Jurkat, Clone E6-1 (cell line): Measurements from ENCODE around the gene SIN3A.
"Not testable (repeated sequence)": the region's sequence is repeated elsewhere in the genome, so short reads cannot be mapped to it uniquely, and the experiment has no call there.

ENCODE experiments used
- DNase-seq: peaks from one replicate; pipeline ENCODE4 v3.0.0-alpha.2; 2011; ENCODE audit warnings: low read depth, low spot score
- H3K4me3 ChIP-seq: 2 replicates; pipeline ENCODE4 v1.5.1; 2011; ENCODE audit warnings: mild to moderate bottlenecking, low read length, control low read depth, moderate library complexity

Gene SIN3A

GRCh38 chr15:75361361-75361988 lies 90.0 kb downstream of the SIN3A start:
- no peak overlapping the region for H3K4me3 ChIP-seq
- no peak for DNase-seq

- no peak overlapping the region for H3K4me3 ChIP-seq
- DNase-seq, result no peak
These were observed 90.6 kb downstream of the SIN3A start for GRCh38 chr15:75360856-75361255.

- DNase-seq, result no peak
- no peak overlapping the region for H3K4me3 ChIP-seq
These were observed 91.1 kb downstream of the SIN3A start for GRCh38 chr15:75360391-75360790.

- no peak for DNase-seq
- no peak overlapping the region for H3K4me3 ChIP-seq
These were observed 91.8 kb downstream of the SIN3A start for GRCh38 chr15:75359537-75360250.

- no peak for DNase-seq
- no peak overlapping the region for H3K4me3 ChIP-seq
These were observed 92.5 kb downstream of the SIN3A start for GRCh38 chr15:75358771-75359536.

- H3K4me3 ChIP-seq, result no peak overlapping the region
These were observed 93.4 kb downstream of the SIN3A start for GRCh38 chr15:75357976-75358673.

GRCh38 chr15:75356517-75356916 lies 95.0 kb downstream of the SIN3A start:
- DNase-seq, result no peak
- H3K4me3 ChIP-seq, result no peak overlapping the region

More at GRCh38 chr15:75357976-75358673, 93.4 kb downstream of the SIN3A start:
- no peak for DNase-seq

GRCh38 chr15:75356006-75356405 lies 95.5 kb downstream of the SIN3A start:
- no peak for DNase-seq
- no peak overlapping the region for H3K4me3 ChIP-seq

GRCh38 chr15:75355369-75355768 lies 96.1 kb downstream of the SIN3A start:
- H3K4me3 ChIP-seq, result no peak overlapping the region
- DNase-seq, result no peak

- no peak overlapping the region for H3K4me3 ChIP-seq
- DNase-seq, result no peak
These were observed 97.0 kb downstream of the SIN3A start for GRCh38 chr15:75354454-75354853.

- no peak for DNase-seq
- H3K4me3 ChIP-seq, result no peak overlapping the region
These were observed 97.9 kb downstream of the SIN3A start for GRCh38 chr15:75353604-75354003.

- H3K4me3 ChIP-seq, result no peak overlapping the region
- no peak for DNase-seq
These were observed 99.1 kb downstream of the SIN3A start for GRCh38 chr15:75352186-75353080.

GRCh38 chr15:75350601-75351361 lies 100.7 kb downstream of the SIN3A start:
- DNase-seq, result no peak
- no peak overlapping the region for H3K4me3 ChIP-seq

GRCh38 chr15:75349851-75350588 lies 101.5 kb downstream of the SIN3A start:
- peak overlapping the region; percentile 7 for H3K4me3 ChIP-seq
- peak; percentile 97 for DNase-seq

- not testable (repeated sequence) for H3K4me3 ChIP-seq, DNase-seq
These were observed 102.2 kb downstream of the SIN3A start for GRCh38 chr15:75349351-75349669.

GRCh38 chr15:75348562-75349350 lies 102.7 kb downstream of the SIN3A start:
- DNase-seq, result no peak
- no peak overlapping the region for H3K4me3 ChIP-seq
